Neural cell (in vitro differentiated cells): ENCODE data around the gene OR4K14. TPM values are rescaled to one million over a fixed set of nuclear protein-coding genes. Genes with fewer than 3 reads are reported as not detected.
"Not testable (repeated sequence)": the region's sequence is repeated elsewhere in the genome, so short reads cannot be mapped to it uniquely, and the experiment has no call there.

Experiments
- H2AFZ ChIP-seq: fragments of 200-600, 300-800 bp; sonication (generic), shearing (Covaris generic); 2 replicates; pipeline ENCODE4 v1.6.0; 2014; ENCODE audit warnings: low read depth, mild to moderate bottlenecking, antibody characterized with exemption, low read length, moderate library complexity
- H3F3A ChIP-seq: fragments of 200-600 bp; shearing (Covaris generic); 2 replicates; pipeline ENCODE4 v1.6.1; 2016; ENCODE audit warnings: mild to moderate bottlenecking, moderate library complexity, mixed read lengths, antibody characterized with exemption, low read length; ENCODE audit not compliant: insufficient read depth, poor library complexity, severe bottlenecking
- H3K27ac ChIP-seq: fragments of 200-600, 300-800 bp; sonication (generic), shearing (Covaris generic); 2 replicates; pipeline ENCODE4 v1.5.1; 2014; ENCODE audit warnings: mild to moderate bottlenecking, low read length, moderate library complexity
- H3K27me3 ChIP-seq: fragments of 300-800, 200-600 bp; sonication (generic), shearing (Covaris generic); 2 replicates; pipeline ENCODE4 v1.6.0; 2014; ENCODE audit warnings: mild to moderate bottlenecking, low read depth, low read length, moderate library complexity; ENCODE audit not compliant: insufficient read depth
- H3K36me3 ChIP-seq: fragments of 300-800, 200-600 bp; sonication (generic), shearing (Covaris generic); 2 replicates; pipeline ENCODE4 v1.5.1; 2014; ENCODE audit warnings: mild to moderate bottlenecking, antibody characterized with exemption, low read length, moderate library complexity; ENCODE audit not compliant: insufficient read depth
- H3K4me2 ChIP-seq: fragments of 300-800, 200-600 bp; sonication (generic), shearing (Covaris generic); 2 replicates; pipeline ENCODE4 v1.6.0; 2014; ENCODE audit warnings: mild to moderate bottlenecking, low read length
- H3K4me3 ChIP-seq: fragments of 300-800, 200-600 bp; sonication (generic), shearing (Covaris generic); 2 replicates; pipeline ENCODE4 v1.5.1; 2014; ENCODE audit warnings: mild to moderate bottlenecking, low read length, moderate library complexity
- H3K79me2 ChIP-seq: fragments of 200-600 bp; shearing (Covaris generic); replicated peaks from 2 replicates; pipeline ENCODE4 v1.6.0; 2014; ENCODE audit warnings: mild to moderate bottlenecking, low read length, moderate library complexity; ENCODE audit not compliant: insufficient read depth
- H3K9ac ChIP-seq: fragments of 300-800, 200-600 bp; sonication (generic), shearing (Covaris generic); 2 replicates; pipeline ENCODE4 v1.6.1; 2016; ENCODE audit warnings: mild to moderate bottlenecking, low read length, mixed read lengths
- H3K9me2 ChIP-seq: fragments of 200-600 bp; shearing (Covaris generic); 2 replicates; pipeline ENCODE4 v1.6.1; 2016; ENCODE audit warnings: mild to moderate bottlenecking, low read length, mixed read lengths; ENCODE audit not compliant: insufficient read depth
- H3K9me3 ChIP-seq: fragments of 200-600, 300-800 bp; sonication (generic), shearing (Covaris generic); 2 replicates; pipeline ENCODE4 v1.6.1; 2016; ENCODE audit warnings: mild to moderate bottlenecking, mixed run types, low read length, moderate library complexity, mixed read lengths
- H4K20me1 ChIP-seq: fragments of 200-600 bp; shearing (Covaris generic); 2 replicates; pipeline ENCODE4 v1.6.1; 2016; ENCODE audit warnings: mild to moderate bottlenecking, mixed run types; ENCODE audit not compliant: insufficient read depth
- EP300 ChIP-seq: fragments of 450-650 bp; conservative IDR thresholded peaks from 2 replicates; pipeline ENCODE4 v1.6.1; 2014; ENCODE audit warnings: antibody characterized with exemption, mild to moderate bottlenecking, moderate library complexity; ENCODE audit not compliant: poor library complexity, severe bottlenecking
- EZH2 ChIP-seq: fragments of 200-600, 300-800 bp; shearing (Covaris generic), sonication (generic); IDR thresholded peaks from 2 replicates; pipeline ENCODE4 v1.6.1; 2014; ENCODE audit warnings: antibody characterized with exemption, low read length, borderline replicate concordance, mild to moderate bottlenecking; ENCODE audit not compliant: insufficient read depth, poor library complexity, severe bottlenecking
- MXI1 ChIP-seq: fragments of 450-650 bp; conservative IDR thresholded peaks from 2 replicates; pipeline ENCODE4 v1.6.1; 2014; ENCODE audit warnings: antibody characterized with exemption, mild to moderate bottlenecking; ENCODE audit not compliant: poor library complexity, severe bottlenecking
- POLR2AphosphoS5 ChIP-seq: IDR thresholded peaks from 2 replicates; pipeline ENCODE4 v1.6.1; 2012
- RAD21 ChIP-seq: fragments of 450-650 bp; conservative IDR thresholded peaks from 2 replicates; pipeline ENCODE4 v1.6.1; 2014; ENCODE audit warnings: antibody characterized with exemption, mild to moderate bottlenecking, moderate library complexity
- SMC3 ChIP-seq: fragments of 450-650 bp; conservative IDR thresholded peaks from 2 replicates; pipeline ENCODE4 v1.6.1; 2014; ENCODE audit warnings: antibody characterized with exemption, mild to moderate bottlenecking, moderate library complexity; ENCODE audit not compliant: poor library complexity
- TAF1 ChIP-seq: IDR thresholded peaks from 2 replicates; pipeline ENCODE4 v1.6.1; 2012; ENCODE audit warnings: low read depth
- polyA plus RNA-seq: library from polyadenylated mRNA; depleted of rRNA; stranded (reverse); fragments of >200 nt; gene quantifications from 2 replicates; pipeline ENCODE4 v1.2.3, GENCODE V29; 2014
- TF ChIP-seq, protein P1 (sequence below): IDR thresholded peaks from 2 replicates; pipeline ENCODE4 v1.6.1; 2012; ENCODE audit warnings: borderline replicate concordance
- TF ChIP-seq, protein P2 (sequence below): fragments of 450-650 bp; IDR thresholded peaks from 2 replicates; pipeline ENCODE4 v1.5.1; 2014; ENCODE audit warnings: antibody characterized with exemption, mild to moderate bottlenecking, moderate library complexity; ENCODE audit not compliant: poor library complexity, severe bottlenecking

The OR4K14 gene
- polyA plus RNA-seq, 1 donor from 2014 or later: not detected

DNA sequence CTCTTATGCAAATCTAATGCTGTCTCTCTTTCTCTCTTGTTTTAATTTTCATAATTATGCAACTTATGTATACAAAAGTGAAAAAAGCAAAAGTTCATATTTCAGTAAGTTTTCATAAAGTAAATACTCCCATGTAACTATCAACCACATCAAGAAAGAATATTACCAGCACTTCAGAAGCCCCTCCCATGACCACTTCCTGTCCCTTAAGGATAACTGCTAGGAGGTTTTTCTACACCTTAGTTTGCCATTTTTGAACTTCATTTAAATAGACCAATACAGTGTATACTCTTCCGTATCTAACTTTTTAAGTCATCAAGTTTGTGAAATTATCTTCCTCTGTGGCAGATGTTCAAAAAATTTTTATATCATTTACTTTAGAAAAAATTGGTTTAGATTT, 44.3 kb downstream of the OR4K14 start:
- Histone ChIP-seq H2AFZ (no peak overlapping the region), H3K4me3 (no peak overlapping the region), H3K36me3 (no peaks in the 10 kb centered on the region), H3K9me2 (no peaks in the 10 kb centered on the region), H3K9me3 (no peaks in the 10 kb centered on the region), H3K4me2 (no peak overlapping the region), H3K27me3 (no peaks in the 10 kb centered on the region), H3K27ac (no peak overlapping the region), H3F3A (no peaks in the 10 kb centered on the region), H3K9ac (no peak overlapping the region), H4K20me1 (no peaks in the 10 kb centered on the region), H3K79me2 (no peaks in the 10 kb centered on the region)
- TF ChIP-seq, protein P1, sequence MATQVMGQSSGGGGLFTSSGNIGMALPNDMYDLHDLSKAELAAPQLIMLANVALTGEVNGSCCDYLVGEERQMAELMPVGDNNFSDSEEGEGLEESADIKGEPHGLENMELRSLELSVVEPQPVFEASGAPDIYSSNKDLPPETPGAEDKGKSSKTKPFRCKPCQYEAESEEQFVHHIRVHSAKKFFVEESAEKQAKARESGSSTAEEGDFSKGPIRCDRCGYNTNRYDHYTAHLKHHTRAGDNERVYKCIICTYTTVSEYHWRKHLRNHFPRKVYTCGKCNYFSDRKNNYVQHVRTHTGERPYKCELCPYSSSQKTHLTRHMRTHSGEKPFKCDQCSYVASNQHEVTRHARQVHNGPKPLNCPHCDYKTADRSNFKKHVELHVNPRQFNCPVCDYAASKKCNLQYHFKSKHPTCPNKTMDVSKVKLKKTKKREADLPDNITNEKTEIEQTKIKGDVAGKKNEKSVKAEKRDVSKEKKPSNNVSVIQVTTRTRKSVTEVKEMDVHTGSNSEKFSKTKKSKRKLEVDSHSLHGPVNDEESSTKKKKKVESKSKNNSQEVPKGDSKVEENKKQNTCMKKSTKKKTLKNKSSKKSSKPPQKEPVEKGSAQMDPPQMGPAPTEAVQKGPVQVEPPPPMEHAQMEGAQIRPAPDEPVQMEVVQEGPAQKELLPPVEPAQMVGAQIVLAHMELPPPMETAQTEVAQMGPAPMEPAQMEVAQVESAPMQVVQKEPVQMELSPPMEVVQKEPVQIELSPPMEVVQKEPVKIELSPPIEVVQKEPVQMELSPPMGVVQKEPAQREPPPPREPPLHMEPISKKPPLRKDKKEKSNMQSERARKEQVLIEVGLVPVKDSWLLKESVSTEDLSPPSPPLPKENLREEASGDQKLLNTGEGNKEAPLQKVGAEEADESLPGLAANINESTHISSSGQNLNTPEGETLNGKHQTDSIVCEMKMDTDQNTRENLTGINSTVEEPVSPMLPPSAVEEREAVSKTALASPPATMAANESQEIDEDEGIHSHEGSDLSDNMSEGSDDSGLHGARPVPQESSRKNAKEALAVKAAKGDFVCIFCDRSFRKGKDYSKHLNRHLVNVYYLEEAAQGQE: no peak
- TF ChIP-seq TAF1: no peak
- TF ChIP-seq RAD21: no peak
- TF ChIP-seq, protein P2, sequence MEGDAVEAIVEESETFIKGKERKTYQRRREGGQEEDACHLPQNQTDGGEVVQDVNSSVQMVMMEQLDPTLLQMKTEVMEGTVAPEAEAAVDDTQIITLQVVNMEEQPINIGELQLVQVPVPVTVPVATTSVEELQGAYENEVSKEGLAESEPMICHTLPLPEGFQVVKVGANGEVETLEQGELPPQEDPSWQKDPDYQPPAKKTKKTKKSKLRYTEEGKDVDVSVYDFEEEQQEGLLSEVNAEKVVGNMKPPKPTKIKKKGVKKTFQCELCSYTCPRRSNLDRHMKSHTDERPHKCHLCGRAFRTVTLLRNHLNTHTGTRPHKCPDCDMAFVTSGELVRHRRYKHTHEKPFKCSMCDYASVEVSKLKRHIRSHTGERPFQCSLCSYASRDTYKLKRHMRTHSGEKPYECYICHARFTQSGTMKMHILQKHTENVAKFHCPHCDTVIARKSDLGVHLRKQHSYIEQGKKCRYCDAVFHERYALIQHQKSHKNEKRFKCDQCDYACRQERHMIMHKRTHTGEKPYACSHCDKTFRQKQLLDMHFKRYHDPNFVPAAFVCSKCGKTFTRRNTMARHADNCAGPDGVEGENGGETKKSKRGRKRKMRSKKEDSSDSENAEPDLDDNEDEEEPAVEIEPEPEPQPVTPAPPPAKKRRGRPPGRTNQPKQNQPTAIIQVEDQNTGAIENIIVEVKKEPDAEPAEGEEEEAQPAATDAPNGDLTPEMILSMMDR: no peak
- TF ChIP-seq POLR2AphosphoS5: no peak
- no peak for TF ChIP-seq MXI1
- TF ChIP-seq EP300: no peak
- no peak for TF ChIP-seq SMC3
- TF ChIP-seq EZH2: no peak

DNA sequence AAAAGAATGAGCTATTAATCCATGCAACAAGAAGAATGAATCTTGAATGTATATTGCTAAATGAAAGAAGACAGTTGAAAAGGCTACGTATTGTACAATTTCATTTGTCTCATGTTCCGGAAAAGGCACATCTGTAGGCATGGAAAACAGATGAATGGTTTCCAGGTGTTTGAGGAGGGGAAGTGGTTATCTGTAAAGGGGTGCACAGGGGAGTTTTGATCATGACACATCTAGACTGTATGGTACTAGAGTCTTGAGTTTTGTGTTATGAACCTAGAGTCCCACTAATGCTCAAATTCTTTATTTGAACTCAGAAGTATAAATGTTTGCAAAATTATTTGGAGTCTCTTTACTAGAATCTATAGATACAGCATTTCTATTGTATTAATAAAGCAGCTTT, 49.4 kb downstream of the OR4K14 start:
- not testable (repeated sequence) for H3K4me2 ChIP-seq, H4K20me1 ChIP-seq, H3K79me2 ChIP-seq, H3K4me3 ChIP-seq, H3K27me3 ChIP-seq, H3K27ac ChIP-seq, H3K9me3 ChIP-seq, H3K36me3 ChIP-seq, H3K9me2 ChIP-seq, H2AFZ ChIP-seq, H3F3A ChIP-seq, H3K9ac ChIP-seq

Other genes with a start within 250 kb of the OR4K14 start
- not detected in 2 replicates for gene OR4M1, start 245.8 kb downstream of the OR4K14 start, polyA plus RNA-seq
- gene OR4N2, start 215.5 kb downstream of the OR4K14 start, polyA plus RNA-seq: not detected in 2 replicates
- not detected in 2 replicates for gene OR4K2, start 144.2 kb downstream of the OR4K14 start, polyA plus RNA-seq
- gene OR4K5, start 98.7 kb downstream of the OR4K14 start, polyA plus RNA-seq: not detected in 2 replicates
- 2.4 TPM in 1 of 2 replicates, not detected in the other for gene OR4K1, start 88.4 kb downstream of the OR4K14 start, polyA plus RNA-seq
- not detected in 2 replicates for gene OR4K15, start 43.7 kb downstream of the OR4K14 start, polyA plus RNA-seq
- gene OR4Q2, start 17.1 kb downstream of the OR4K14 start, polyA plus RNA-seq: not detected in 2 replicates
- gene OR4K13, start 16.7 kb upstream of the OR4K14 start, polyA plus RNA-seq: not detected in 2 replicates
- gene OR4L1, start 40.7 kb upstream of the OR4K14 start, polyA plus RNA-seq: not detected in 2 replicates
- gene OR4K17, start 91.4 kb upstream of the OR4K14 start, polyA plus RNA-seq: not detected in 2 replicates
- not detected in 2 replicates for gene OR4N5, start 119.5 kb upstream of the OR4K14 start, polyA plus RNA-seq
- gene OR11G2, start 171.6 kb upstream of the OR4K14 start, polyA plus RNA-seq: not detected in 2 replicates
- not detected in 2 replicates for gene OR11H6, start 204.4 kb upstream of the OR4K14 start, polyA plus RNA-seq
- not detected in 2 replicates for gene OR11H7, start 209.7 kb upstream of the OR4K14 start, polyA plus RNA-seq
- gene OR11H4, start 220.0 kb upstream of the OR4K14 start, polyA plus RNA-seq: not detected in 2 replicates